ENCODE results near the gene SLC2A9. TPM values are rescaled to one million over a fixed set of nuclear protein-coding genes. Genes with fewer than 3 reads are reported as not detected.
A peak's percentile ranks its signal among the peaks of the same experiment; 100 is the strongest.

The SLC2A9 gene
- total and polyA plus RNA-seq, 2 of the 13 experiments (the other 11 are each of a cell fraction or from before 2014, with no cell fraction given), result 36.2 to 42.3 TPM

GRCh38 chr4:9963328-9963727 is 58.0 kb downstream of the SLC2A9 start (continued):
- TF ChIP-seq USF2 (IDR thresholded peaks at IDR 0.05; ENCODE audit: low read depth, low read length) (peak; percentile 34; the same call in 1 of the 2 replicates), USF2 (CRISPR knock-in tag; IDR thresholded peaks at IDR 0.05; ENCODE audit: borderline replicate concordance) (no peak; the same call in 1 of the 2 replicates), EHMT2 (IDR thresholded peaks at IDR 0.05; ENCODE audit: borderline replicate concordance, low read depth, low read length) (peak; percentile 87; the same call in 1 of the 2 replicates)

GRCh38 chr4:9962611-9963314 is 58.5 kb downstream of the SLC2A9 start:
- intact Hi-C loops (cut with micrococcal nuclease; ENCODE audit: unreplicated experiment) (loop anchor here (5.0 kb wide), 1 partner anchor 40 kb away; no protein-coding TSS in a partner anchor), in situ Hi-C loops (cut with HindIII; ENCODE audit: extremely low pct_ligation_motif_present, low pct_unique_long_range_greater_than_20kb) (no loop called here)
- no peak overlapping the region for H3K9ac ChIP-seq (ENCODE audit: insufficient read depth, low read depth, low read length)
- H3K27me3 ChIP-seq (ENCODE audit: control insufficient read depth in 1 of 2, insufficient read depth in 2 of 2, low read length in 2 of 2), result no peaks in the 10 kb centered on the region
- H3K9me3 ChIP-seq (ENCODE audit: low read length), result no peaks in the 10 kb centered on the region
- ChIA-PET POLR2A (interaction anchor here (0.7 to 1.6 kb wide), 5 partner anchors 10 to 158 kb away, joined by 3 to 8 read pairs (median 3); no protein-coding TSS in a partner anchor), CTCF (ENCODE audit: low intra/inter-chr PET ratio, low total read pairs) (no interaction called here)
- H4K20me1 ChIP-seq (ENCODE audit: insufficient read depth, low read length), result no peaks in the 10 kb centered on the region; the same call in 1 of the 2 replicates
- peak overlapping the region; percentile 49 for H3K27ac ChIP-seq (ENCODE audit: extremely low read length, insufficient read depth, low read length)
- DNase-seq (ENCODE audit: low spot score), result no peak
- peaks cover 6% of the 10 kb centered on the region for H3K79me2 ChIP-seq (ENCODE audit: insufficient read depth, low read length)
- ATAC-seq, result peak; percentile 34; the same call in 2 of the 3 replicates
- no peak overlapping the region for H3K4me2 ChIP-seq (ENCODE audit: low read depth, low read length)
- H3K36me3 ChIP-seq (replicated peaks in 1 of 2; ENCODE audit: control insufficient read depth in 1 of 2, insufficient read depth in 2 of 2, low read length in 2 of 2), result peaks cover 5 to 28% of the 10 kb centered on the region in 2 experiments; a peak in 4 of 5 replicates
- no peak overlapping the region for H3K4me3 ChIP-seq (replicated peaks in 1 of 3; ENCODE audit: insufficient read depth in 1 of 3, low read depth in 2 of 3, low read length in 3 of 3)
- 77% methylated on average over 5 of the region's 5 CpGs for WGBS (ENCODE audit: low lambda C conversion rate)
- TF ChIP-seq ZNF232 (CRISPR knock-in tag; IDR thresholded peaks at IDR 0.05; ENCODE audit: borderline replicate concordance) (no peak), ZNF329 (CRISPR knock-in tag; IDR thresholded peaks at IDR 0.05; ENCODE audit: low read depth) (no peak), ZNF597 (CRISPR knock-in tag; IDR thresholded peaks at IDR 0.05) (no peak), GMEB2 (CRISPR knock-in tag; IDR thresholded peaks at IDR 0.05; ENCODE audit: low read depth) (no peak), ZNF7 (CRISPR knock-in tag; IDR thresholded peaks at IDR 0.05) (no peak), ZNF235 (CRISPR knock-in tag; IDR thresholded peaks at IDR 0.05; ENCODE audit: borderline replicate concordance) (no peak), PCBP1 (IDR thresholded peaks at IDR 0.05; ENCODE audit: borderline replicate concordance, low read depth, low read length) (no peak), MED1 (CRISPR knock-in tag; IDR thresholded peaks at IDR 0.05) (no peak), ZNF446 (CRISPR knock-in tag; IDR thresholded peaks at IDR 0.05) (no peak), ATF7 (IDR thresholded peaks at IDR 0.05) (no peak), ATF7 (CRISPR knock-in tag; IDR thresholded peaks at IDR 0.05) (no peak)
- no peak for FAIRE-seq
- H3K4me1 ChIP-seq (ENCODE audit: insufficient read depth, low read length), result peaks cover 26% of the 10 kb centered on the region
- no TSS peak for BruUV-seq (replicated peaks)
- no peak overlapping the region for H2AFZ ChIP-seq (ENCODE audit: low read length)

All from HepG2 (cell line).